GM21737 (cell line): ENCODE measurements around the gene GAK.

Experiments
- ATAC-seq: cut with Tn5 transposase; IDR thresholded peaks from one replicate; pipeline ENCODE4 v1.9.1; 2021; ENCODE audit warnings: mild to moderate bottlenecking, moderate library complexity; ENCODE audit not compliant: unreplicated experiment

The GAK gene

DNA sequence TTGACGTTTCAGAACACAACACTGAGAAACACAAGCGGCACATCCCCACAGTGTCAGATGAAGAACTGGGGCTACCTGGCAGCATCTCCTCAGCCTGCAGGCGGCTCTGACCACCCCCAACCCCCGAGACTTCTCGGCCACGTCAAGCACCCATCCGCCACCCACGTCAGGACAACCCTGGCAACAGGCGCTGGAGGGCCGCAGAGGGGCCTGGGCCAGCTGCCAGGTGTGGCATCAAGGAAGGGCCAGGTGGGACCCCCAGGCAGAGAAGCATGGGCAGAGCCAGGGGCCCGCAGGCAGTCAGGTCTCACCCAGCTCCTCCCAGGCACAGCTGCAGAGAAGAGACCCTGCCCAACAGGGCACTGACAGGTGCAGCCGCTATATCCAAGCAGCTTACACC lies 22.3 kb downstream of the GAK start:
- no peak for ATAC-seq

DNA sequence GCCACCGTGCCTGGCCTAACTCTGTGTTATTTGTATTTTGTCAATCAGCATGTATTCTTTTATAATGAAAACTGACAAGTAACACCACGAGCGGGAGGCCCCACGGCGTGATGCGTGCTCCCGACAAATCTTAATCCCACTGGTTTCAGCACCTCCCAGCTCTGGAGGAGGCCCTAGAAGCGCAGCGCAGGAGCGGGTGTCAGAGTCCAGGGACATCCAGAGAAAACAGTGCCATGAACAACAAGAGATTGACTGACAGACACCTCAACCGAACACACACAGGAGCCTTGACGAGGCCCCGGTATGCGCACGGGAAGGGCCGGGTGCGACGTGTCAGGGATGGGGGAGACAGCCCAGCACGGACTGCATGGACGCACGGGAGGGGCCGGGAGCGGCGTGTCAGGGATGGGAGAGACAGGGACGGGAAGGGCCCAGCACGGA lies 23.0 kb downstream of the GAK start:
- ATAC-seq = no peak

DNA sequence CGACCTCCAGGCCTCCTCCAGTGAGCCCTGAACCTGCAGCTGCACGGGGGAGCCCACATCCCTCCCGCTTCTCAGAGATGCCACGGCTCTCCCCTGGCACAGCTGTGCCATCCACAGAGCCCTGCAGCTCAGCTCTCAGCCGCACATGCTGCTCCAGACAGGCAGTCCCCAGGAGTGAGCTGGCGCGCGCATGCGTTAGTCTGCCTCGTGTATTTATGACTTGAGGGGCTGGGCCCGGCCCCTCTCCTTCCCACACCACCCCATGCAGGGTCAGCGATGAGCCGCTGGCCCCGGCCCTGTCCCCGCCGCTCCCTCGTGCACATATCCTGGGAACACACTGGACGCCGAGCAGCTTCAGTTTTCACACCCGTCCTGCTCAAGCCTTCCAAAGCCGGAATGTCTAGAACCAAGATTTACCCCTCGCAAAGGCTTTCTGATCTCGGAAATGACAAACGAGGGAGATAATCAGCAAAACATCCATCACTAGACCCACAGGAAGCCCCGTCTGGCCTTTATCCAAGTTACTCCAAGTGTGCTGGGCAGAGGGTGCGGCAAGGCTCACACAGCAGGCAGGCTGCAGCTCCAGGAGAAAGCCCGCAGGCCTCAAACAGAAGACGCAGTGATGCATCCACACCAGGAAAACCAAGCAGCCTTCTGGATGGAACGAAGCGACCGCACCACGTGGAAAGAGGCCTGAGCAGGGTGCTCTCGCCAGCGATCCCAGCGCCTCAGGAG lies 24.3 kb downstream of the GAK start:
- no peak for ATAC-seq

- ATAC-seq = no peak
Measured at GRCh38 chr4:907103-907400, 25.1 kb downstream of the GAK start.

DNA sequence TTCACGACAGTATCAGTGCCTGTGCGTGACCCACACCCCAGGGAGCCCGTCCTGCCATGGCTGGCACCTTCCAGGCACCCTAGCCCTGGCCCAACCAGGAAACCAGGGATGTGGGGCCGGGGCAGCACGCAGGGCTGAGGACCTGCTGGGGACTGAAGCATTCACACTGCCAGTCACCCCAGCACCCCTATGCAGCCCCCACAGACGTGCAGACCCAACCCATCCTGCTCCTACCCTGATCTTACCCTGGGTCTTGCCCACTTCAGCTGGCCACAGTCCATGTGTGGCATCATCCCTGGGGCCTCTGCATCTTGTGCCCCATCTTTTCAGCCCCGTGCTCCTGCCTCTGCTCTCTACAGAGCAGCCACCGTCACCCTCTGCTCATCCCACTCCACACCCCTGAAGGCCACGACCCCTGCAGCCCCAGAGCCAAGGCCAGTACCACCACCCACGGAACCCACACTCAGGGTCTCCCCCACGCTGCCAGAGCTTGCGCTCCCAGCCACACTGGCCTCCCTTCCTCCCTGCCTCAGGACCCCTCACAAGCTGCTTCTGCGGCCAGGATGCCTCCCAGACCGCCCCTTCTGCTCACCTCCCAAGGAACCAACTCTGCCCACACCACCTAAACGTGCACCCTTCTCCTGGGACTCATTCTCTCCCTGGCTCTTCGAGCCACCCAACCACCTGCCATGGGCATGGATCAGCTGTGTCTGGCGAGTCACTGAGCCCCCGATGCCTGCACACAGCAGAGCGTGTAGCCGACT lies 25.6 kb downstream of the GAK start:
- no peak for ATAC-seq

DNA sequence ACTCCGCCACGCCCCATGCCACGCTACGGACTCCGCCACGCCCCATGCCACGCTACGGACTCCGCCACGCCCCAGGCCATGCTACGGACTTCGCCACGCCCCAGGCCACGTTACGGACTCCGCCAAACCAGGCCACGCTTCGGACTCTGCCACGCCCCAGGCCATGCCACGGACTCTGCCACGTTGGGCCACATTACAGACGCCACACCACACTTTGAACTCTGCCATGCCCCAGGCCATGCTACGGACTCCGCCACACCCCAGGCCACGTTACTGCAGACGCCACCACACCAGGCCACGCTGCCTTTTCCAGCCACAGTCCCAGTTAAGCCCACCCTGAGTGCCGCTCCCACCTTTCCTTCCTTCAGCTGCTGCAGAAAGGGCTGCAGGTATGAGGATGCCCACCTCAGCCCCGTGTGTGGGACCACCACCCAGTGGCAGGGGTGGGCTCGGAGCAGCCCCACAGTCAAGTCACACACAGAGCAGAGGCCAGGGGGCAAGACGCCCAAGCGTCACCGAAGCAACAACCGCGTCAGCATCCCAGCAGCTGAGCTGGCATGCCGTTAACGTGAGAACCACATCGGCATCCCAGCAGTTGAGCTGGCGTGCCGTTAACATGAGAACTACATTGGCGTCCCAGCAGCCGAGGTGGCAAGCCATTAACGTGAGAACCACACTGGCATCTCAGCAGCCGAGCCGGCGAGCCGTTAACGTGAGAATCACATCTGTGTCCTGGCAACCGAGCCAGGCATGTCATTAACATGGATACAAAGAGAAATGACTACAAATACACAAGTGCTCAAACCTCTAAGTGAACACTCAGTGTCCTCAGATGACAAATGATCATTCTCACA lies 26.4 kb downstream of the GAK start:
- no peak for ATAC-seq

GRCh38 chr4:903066-904046 lies 28.8 kb downstream of the GAK start:
- ATAC-seq = no peak

- no peak for ATAC-seq
Measured at GRCh38 chr4:901192-901910, 30.8 kb downstream of the GAK start.

DNA sequence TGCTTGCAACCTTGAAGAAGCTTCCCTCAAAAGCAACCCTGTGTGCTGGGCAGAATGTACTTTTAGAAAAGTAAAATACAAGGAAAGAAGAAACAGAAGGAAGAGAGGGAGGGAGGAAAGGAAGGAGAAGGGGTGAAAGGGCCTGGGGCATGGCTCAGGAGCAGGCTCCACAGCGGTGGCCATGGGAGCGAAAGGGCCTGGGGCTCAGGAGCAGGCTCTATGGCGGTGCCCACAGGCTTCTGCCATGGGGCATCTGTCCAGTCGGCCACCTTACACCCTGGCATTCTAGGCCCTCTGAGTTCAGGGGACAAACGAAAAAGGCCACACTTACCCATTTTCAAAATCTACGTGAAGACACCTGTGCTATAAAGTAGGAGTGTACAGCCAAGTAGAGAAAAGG lies 31.4 kb downstream of the GAK start:
- no peak for ATAC-seq

DNA sequence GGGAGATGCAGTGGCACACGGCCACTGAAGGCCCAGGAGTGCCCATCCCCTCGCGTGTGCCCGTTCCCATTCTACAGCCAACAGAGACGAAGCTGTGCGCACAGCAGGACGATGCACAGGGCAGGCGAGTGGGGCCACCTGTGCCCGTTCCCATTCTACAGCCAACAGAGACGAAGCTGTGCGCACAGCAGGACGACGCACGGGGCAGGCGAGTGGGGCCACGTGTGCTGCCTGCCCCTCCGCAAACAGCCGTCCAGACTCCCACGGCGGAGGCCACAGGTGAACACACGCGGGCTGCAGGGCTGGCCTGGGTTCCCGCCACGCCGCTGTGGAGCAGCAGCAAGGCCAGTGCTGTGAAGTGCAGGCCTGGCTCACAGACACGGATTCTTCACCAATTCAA lies 32.0 kb downstream of the GAK start:
- ATAC-seq = no peak

DNA sequence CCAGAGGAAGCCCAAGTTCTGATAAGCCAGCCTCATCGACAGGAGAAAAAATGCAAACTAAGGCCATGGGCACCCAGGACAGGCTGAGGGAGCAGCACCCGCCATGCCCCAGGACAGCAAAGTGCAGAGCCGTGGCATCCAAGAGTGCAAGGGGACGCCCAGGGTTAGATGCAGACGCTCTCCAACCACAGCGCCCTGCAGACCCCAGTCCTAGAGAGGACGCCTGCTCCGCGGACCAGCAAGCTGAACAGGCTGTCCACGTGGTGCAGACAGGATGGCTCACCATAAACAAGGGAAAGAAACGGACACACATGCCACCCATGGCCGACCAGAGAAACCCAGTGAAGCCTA lies 32.6 kb downstream of the GAK start:
- no peak for ATAC-seq

GRCh38 chr4:898869-899555 lies 33.1 kb downstream of the GAK start:
- no peak for ATAC-seq

DNA sequence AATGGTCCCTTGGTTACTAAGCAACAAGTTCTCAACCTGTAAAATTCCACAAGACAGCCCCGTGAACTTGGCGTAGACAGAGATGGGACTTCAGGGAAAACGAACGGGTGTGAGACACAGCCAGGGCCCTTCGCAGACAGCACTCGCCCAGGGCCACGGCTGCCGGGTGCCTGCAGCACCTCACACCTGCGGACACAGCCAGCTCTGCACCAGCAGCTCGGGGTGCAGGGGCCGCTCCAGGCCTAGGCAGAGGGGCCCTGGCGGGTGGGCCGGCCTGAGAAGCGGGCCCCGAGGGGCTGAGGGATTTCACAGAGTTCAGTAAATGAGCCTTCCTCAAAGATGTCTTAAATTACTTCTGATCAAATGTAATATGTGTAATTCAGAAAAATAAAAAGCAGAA lies 34.0 kb downstream of the GAK start:
- no peak for ATAC-seq

- no peak for ATAC-seq
Measured at GRCh38 chr4:896630-897029, 35.5 kb downstream of the GAK start.

- no peak for ATAC-seq
Measured at GRCh38 chr4:896216-896615, 35.9 kb downstream of the GAK start.

DNA sequence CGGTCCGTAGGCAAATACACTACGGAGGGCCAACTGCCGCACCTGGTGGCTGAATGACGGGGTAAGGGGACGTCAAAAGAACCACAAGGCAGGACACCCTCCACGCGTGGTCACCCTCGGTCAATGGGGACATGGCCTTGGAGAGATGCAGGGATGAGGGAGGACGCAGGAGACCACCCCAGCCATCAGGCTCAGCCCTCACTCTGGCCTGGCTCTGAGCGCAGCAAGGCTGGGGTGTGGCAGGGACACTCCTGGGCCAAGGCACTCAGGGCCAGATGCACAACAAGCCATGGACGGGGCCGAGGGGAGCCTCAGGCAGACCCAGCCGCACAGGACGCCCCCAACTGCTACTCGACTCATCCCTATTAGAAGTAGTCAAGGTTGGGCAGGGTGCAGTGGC lies 36.5 kb downstream of the GAK start:
- no peak for ATAC-seq

DNA sequence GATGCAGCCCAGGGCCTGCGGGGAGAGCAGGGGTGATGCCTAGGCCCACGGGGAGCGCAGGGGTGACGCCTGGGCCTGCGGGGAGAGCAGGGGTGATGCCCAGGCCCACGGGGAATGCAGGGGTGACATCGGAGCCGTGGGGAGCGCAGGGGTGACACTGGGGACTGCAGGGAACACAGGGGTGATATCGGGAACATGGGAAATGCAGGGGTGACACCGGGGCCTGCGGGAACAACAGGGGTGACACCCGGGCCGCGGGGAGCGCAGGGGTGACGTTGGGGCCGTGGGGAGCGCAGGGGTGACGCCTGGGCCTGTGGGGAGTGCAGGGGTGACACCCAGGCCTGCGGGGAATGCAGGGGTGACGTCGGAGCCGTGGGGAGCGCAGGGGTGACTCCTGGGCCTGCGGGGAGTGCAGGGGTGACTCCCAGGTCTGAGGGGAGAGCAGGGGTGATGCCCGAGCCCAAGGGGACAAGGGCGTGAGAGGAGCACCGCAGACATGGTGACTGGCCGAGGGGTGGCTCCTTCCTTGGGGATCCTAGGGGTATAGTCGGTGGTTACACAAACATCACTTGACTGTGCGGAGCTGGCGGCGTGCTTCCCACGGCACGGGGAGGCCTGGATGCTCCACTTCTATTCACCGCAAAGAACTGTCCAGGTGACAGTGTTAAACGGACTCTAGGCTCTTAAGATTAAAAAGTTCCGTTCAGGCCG lies 38.0 kb downstream of the GAK start:
- ATAC-seq = no peak

GRCh38 chr4:893276-893994 lies 38.7 kb downstream of the GAK start:
- no peak for ATAC-seq
